ENCODE measurements around the gene WAC. TPM values are rescaled to one million over a fixed set of nuclear protein-coding genes. Genes with fewer than 3 reads are reported as not detected.
"Not testable (repeated sequence)": the region's sequence is repeated elsewhere in the genome, so short reads cannot be mapped to it uniquely, and the experiment has no call there.

Gene WAC, protein sequence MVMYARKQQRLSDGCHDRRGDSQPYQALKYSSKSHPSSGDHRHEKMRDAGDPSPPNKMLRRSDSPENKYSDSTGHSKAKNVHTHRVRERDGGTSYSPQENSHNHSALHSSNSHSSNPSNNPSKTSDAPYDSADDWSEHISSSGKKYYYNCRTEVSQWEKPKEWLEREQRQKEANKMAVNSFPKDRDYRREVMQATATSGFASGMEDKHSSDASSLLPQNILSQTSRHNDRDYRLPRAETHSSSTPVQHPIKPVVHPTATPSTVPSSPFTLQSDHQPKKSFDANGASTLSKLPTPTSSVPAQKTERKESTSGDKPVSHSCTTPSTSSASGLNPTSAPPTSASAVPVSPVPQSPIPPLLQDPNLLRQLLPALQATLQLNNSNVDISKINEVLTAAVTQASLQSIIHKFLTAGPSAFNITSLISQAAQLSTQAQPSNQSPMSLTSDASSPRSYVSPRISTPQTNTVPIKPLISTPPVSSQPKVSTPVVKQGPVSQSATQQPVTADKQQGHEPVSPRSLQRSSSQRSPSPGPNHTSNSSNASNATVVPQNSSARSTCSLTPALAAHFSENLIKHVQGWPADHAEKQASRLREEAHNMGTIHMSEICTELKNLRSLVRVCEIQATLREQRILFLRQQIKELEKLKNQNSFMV
- 53.7 and 54.8 TPM in 2 replicates for total RNA-seq

DNA sequence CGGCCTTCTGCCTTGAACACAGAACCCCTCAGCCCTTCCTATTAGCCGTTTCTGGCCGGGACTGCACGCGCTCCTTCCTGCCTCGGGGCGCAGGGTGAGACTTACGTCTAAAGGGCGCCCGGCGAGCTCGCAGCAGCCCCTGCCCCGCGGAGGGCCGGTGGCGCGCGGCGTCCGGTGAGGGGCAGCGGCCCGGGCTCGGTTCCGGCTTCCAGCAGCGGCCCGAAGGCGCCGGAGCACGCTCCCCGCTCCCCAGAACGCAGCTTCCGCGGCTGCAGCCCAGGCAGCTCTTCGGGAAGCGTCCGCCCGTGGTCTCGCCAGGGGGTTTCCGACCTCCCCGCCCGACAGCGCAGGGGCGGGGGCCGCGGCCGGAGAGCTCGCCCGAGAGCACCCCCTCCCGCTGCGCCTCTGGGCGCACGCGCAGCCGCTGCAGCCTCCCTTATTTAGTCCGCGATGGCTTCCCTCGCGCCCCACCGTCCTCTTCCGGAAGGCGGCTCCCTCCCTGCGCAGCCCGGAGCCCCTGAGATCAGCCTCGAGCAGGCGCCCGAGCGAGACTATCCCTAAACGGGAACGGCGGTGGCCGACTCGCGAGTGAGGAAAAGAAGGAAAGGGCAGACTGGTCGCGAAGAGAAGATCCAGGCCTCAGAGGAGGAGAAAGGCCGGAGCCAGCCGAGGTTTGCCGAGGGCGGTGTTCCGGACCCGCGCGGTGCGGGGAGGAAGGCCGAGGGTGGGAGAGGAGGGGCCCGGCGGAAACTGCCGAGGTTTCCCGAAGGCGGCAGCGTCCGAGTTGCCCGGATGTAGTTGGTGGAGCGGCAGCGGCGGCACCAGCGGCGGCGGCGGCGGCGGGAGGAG is at the start of gene WAC:
TSS of gene WAC (plus strand) at position 782 of the 849 bp plus-strand sequence. CDS start 462 bp downstream, outside the sequence.
- TF ChIP-seq, protein P1, sequence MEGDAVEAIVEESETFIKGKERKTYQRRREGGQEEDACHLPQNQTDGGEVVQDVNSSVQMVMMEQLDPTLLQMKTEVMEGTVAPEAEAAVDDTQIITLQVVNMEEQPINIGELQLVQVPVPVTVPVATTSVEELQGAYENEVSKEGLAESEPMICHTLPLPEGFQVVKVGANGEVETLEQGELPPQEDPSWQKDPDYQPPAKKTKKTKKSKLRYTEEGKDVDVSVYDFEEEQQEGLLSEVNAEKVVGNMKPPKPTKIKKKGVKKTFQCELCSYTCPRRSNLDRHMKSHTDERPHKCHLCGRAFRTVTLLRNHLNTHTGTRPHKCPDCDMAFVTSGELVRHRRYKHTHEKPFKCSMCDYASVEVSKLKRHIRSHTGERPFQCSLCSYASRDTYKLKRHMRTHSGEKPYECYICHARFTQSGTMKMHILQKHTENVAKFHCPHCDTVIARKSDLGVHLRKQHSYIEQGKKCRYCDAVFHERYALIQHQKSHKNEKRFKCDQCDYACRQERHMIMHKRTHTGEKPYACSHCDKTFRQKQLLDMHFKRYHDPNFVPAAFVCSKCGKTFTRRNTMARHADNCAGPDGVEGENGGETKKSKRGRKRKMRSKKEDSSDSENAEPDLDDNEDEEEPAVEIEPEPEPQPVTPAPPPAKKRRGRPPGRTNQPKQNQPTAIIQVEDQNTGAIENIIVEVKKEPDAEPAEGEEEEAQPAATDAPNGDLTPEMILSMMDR (conservative IDR thresholded peaks at IDR 0.05; ENCODE audit: low read depth, low read length), result no peak
- DNase-seq (ENCODE audit: low read depth), result peak; percentile 30

DNA sequence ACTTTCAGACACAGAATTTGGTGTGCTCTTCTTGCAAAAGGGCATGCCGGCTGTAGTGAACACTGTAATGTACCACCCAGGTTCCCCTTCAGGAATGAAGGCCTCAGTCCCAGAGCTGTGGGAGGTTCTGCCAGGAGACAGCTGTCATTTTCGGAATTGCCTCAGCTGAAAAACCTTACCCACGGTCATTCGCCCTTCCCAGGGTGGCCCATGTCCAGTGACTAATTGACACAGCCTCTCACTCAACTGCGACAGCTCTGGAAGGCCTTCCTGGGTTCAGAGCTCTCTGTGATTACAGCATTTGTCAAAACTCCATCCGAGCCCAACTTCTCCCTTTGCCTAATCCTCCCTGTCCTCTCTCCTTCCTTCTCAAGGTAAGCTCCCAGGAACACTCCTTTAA is 43.7 kb upstream of the WAC start:
- DNase-seq (ENCODE audit: low read depth), result no peak
- TF ChIP-seq, protein P1 (conservative IDR thresholded peaks at IDR 0.05; ENCODE audit: low read depth, low read length), result no peak
- no peak overlapping the region for H3K4me3 ChIP-seq (ENCODE audit: low read depth, low read length)

More for the DNA sequence above, at the start of gene WAC:
- peak within 1 kb of the TSS; percentile 88 for H3K4me3 ChIP-seq (ENCODE audit: low read depth, low read length)

DNA sequence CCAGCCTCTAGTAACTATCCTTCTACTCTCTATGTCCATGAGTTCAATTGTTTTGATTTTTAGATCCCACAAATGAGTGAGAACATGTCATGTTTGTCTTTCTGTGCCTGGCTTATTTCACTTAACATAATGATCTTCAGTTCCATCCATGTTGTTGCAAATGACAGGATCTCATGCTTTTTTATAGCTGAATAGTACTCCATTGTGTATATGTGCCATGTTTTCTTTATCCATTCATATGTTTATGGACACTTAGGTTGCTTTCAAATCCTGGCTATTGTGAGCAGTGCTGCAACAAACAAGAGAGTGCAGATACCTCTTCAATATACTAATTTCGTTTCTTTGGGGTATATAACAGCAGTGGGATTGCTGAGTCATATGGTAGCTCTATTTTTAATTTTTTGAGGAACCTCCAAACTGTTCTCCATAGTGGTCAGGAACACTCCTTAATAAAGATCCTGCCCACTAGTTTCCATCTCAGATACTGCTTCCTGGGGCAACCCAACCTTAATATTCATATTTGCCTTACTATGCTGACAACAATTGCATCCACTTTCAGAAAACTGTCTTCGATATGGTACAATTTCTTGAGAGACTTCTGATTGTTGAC is 42.6 kb upstream of the WAC start:
- not testable (repeated sequence) for H3K4me3 ChIP-seq (ENCODE audit: low read depth, low read length); DNase-seq (ENCODE audit: low read depth)

DNA sequence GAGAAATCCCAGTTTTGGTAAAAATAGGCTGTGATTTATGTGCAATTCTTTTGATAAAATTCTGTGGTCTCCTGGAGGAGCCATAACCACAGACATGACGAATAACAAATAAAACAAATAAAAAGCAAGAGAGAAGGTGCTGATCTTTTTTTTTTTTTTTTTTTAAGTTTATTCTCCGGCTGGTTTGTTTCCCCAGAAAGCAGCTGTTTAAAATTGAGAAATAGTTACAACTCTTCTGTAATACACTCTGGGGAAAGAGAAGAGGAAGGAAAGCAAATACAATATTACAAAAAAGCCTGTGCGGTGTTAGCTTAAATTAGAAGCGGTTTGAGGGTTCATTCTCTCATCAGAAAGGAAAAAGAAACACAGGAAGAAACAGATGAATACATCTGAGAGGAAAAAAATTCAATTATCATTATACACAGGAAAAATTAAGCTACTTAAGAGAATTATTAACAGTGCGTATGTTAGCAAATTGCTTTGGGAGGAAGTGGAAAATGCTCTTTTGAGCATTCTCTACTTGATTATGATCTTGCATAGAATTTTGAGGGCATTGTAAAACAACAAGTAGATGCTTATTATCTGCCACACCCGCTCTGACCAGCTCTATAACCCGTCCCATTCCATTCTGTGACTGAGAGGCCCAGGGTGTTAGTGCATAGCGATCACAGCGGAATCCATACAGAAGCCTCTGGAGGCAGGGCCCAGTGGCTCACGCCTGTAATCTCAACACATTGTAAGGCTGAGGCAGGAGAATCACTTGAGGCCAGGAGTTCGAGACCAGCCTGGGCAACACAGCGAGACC is 40.6 kb upstream of the WAC start:
- DNase-seq (ENCODE audit: low read depth), result no peak
- TF ChIP-seq, protein P1 (conservative IDR thresholded peaks at IDR 0.05; ENCODE audit: low read depth, low read length), result no peak
- no peak overlapping the region for H3K4me3 ChIP-seq (ENCODE audit: low read depth, low read length)

DNA sequence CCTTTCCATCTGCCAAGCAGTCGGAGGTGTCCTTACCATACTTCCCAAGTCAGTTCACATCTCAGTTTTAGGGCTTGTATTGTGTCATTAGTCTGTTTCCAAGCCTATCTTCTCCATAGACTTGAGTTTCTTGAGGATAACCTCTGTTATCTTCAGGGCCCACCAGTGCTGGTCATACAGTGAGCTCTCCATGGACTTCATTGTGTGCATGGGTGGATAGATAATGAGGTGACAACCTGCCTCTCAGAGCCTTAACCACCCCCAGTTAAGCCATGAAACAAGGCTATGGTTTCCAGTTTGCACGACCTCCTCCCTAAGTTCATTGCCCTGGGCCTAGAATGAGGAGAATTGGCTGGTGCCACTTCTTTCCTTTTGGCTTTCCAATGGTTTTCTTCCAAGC is 38.5 kb upstream of the WAC start:
- DNase-seq (ENCODE audit: low read depth), result no peak
- TF ChIP-seq, protein P1 (conservative IDR thresholded peaks at IDR 0.05; ENCODE audit: low read depth, low read length), result no peak
- H3K4me3 ChIP-seq (ENCODE audit: low read depth, low read length), result no peak overlapping the region

DNA sequence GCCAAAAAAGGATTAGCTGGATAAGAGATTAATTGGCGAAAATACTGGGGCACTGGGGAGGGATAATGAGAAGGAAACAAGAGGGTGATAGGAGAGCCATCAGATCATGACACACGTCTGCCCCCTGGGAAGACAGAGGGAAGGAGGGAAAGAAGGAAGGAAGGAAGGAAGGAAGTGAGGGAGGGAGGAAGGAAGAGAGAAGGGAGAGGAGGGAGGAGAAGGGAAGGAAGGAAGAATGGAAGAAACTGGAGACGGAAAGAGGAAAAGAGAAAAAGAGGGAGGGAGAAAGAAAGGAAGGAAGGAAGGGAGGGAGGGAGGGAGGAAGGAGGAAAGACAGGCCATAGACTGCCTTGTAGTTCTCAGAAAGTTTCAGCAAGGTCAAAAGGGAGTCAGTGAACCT is 37.8 kb upstream of the WAC start:
- H3K4me3 ChIP-seq (ENCODE audit: low read depth, low read length), result no peak overlapping the region
- TF ChIP-seq, protein P1 (conservative IDR thresholded peaks at IDR 0.05; ENCODE audit: low read depth, low read length), result no peak
- DNase-seq (ENCODE audit: low read depth), result no peak
